ENCODE data around the gene PAPPA.

PAPPA gene

DNA sequence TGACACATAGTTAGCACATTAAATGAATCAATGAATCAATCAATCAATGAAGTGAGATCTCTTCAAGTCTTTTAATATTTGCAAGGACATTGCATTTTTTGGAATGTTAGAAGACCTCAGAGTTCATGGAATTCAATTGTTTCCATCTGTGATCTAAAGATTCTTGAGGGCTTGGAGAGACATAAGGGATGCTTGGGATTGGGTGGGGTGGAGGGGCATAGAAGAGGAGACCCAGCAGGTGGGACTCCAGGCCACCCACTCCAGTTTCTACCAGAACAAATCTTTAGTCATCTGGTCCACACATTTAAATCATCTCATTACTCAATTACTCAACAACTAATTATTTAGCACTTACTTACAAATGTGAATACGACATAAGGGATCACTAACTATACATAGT, 282.5 kb downstream of the PAPPA start:
- TF ChIP-seq, protein P1, sequence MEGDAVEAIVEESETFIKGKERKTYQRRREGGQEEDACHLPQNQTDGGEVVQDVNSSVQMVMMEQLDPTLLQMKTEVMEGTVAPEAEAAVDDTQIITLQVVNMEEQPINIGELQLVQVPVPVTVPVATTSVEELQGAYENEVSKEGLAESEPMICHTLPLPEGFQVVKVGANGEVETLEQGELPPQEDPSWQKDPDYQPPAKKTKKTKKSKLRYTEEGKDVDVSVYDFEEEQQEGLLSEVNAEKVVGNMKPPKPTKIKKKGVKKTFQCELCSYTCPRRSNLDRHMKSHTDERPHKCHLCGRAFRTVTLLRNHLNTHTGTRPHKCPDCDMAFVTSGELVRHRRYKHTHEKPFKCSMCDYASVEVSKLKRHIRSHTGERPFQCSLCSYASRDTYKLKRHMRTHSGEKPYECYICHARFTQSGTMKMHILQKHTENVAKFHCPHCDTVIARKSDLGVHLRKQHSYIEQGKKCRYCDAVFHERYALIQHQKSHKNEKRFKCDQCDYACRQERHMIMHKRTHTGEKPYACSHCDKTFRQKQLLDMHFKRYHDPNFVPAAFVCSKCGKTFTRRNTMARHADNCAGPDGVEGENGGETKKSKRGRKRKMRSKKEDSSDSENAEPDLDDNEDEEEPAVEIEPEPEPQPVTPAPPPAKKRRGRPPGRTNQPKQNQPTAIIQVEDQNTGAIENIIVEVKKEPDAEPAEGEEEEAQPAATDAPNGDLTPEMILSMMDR (IDR thresholded peaks at IDR 0.05; ENCODE audit: insufficient read depth, low read depth, low read length, missing control alignments), result no peak
- no peak for DNase-seq (ENCODE audit: low read depth)
- H3K4me3 ChIP-seq (ENCODE audit: low read length), result no peak overlapping the region

DNA sequence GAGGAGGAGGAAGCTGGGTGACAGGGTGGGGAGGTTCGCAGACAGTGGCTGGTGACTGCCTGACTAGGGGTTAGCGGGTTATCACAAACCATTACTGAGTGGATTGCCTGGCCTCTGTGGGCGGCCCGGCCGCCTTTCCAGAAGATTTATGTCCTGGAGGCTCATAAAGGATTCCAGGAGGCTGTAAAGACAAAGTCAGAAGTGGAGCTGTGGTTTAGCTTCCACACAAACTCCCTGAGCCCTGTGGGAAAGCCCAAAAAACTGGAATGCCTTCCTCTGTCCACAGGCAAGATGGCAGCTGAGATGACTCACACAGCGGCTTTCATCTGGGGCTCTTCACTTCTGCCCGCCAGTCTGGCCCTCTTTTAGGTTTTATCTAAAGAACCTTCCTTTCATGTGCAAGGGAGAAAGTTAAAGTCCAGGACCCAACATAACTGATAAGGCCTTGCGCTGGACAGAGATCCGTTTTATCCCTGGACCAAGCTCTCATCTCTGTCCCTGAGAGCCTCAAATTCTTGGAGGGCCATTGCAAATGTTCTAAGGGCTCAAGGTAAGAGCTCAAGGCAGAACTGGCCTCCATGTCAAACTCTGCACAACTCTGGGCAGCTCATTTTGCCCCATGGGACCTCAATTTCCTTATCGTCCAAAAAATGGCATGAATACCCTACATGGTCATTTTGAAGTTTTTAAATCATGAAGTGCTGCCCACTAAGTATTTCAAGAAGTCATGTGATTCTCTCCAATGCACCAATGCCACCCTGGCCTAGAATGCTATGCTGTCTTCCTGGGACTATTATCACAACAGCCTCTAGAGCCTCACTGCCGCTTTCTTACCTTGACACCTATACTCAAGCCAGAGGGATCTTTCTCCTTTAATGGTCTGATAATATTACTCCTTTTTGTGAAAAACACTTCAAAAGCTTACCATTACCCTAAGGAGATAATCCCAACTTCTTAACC, 284.1 kb downstream of the PAPPA start:
- TF ChIP-seq, protein P1 (IDR thresholded peaks at IDR 0.05; ENCODE audit: insufficient read depth, low read depth, low read length, missing control alignments), result no peak
- DNase-seq (ENCODE audit: low read depth), result no peak
- H3K4me3 ChIP-seq (ENCODE audit: low read length), result no peak overlapping the region

DNA sequence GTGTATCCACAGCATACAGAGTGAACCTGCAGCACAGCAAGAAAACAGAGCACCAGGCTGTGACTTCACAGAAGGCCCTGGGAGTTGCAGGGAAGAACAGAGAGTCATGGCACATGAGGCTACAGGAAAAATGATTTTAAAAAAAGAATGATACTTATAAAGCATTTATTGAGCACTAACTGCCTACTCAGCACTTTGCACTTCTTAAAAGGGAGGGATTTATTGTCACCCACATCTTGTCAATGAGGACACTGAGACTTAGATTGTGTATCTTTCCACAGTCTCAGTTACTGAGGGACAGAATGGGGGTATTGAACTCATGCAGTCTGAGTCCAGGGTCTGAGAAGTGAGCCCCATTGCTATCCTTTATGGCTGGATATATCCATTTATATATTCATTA, 288.9 kb downstream of the PAPPA start:
- H3K4me3 ChIP-seq (ENCODE audit: low read length), result no peak overlapping the region
- no peak for DNase-seq (ENCODE audit: low read depth)
- TF ChIP-seq, protein P1 (IDR thresholded peaks at IDR 0.05; ENCODE audit: insufficient read depth, low read depth, low read length, missing control alignments), result no peak

DNA sequence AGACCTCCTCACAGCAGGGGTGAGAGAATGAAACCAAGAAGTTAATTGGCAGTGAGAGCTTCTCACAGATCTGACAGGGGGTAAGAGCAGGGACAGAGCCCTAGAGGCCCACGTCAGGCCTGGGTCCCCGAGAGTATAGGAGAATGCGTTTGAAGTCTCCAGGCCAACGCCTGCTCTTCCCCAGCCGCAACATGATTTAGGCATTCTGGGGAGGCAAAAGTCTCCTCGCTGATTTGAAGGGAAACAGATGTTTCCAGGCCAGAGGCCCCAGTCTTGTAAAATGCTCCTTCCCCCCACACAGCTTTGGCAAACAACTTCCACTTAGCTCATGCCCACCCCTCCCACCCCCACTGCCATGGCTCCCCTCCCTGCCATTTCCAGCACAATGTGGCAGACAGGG, 294.3 kb downstream of the PAPPA start:
- no peak overlapping the region for H3K4me3 ChIP-seq (ENCODE audit: low read length)
- no peak for DNase-seq (ENCODE audit: low read depth)
- TF ChIP-seq, protein P1 (IDR thresholded peaks at IDR 0.05; ENCODE audit: insufficient read depth, low read depth, low read length, missing control alignments), result no peak

DNA sequence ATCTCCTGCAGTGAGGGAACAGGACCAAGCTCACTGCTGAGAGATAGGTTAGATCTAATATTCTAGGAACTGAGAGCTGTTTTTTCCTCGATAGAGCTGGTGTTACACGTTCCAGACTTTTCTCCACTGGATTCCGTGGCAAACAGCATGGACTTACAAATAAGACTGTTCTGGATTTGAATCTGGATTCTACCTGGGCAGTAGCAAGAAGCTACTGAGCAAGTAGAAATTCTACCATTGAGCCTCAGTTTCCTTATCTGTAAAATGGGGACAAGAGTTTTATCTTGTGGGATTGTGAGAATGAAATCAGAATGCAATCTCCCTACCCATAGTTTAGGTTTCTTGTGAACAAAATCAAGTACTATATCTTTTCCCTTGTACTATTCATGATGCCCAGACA, 294.8 kb downstream of the PAPPA start:
- DNase-seq (ENCODE audit: low read depth), result no peak
- TF ChIP-seq, protein P1 (IDR thresholded peaks at IDR 0.05; ENCODE audit: insufficient read depth, low read depth, low read length, missing control alignments), result no peak
- no peak overlapping the region for H3K4me3 ChIP-seq (ENCODE audit: low read length)

DNA sequence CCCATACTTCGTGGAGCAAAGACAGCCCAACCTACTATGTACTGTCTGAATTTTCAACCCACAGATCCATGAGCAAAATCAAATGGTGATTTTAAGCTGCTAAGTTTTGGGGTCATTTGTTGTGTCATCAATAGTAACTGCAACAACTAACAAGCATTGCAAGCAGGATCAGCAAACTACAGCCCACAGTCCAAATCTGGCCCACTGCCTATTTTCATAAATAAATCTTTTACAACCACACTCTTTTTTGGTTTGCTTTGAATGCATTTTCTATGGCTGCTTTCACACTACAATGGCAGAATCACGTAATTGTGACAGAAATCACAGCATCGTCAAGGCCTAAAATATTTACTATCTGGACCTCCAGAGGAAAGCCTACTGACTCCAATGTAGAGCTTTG, 296.4 kb downstream of the PAPPA start:
- TF ChIP-seq, protein P1 (IDR thresholded peaks at IDR 0.05; ENCODE audit: insufficient read depth, low read depth, low read length, missing control alignments), result no peak
- DNase-seq (ENCODE audit: low read depth), result no peak
- no peak overlapping the region for H3K4me3 ChIP-seq (ENCODE audit: low read length)

Data from epithelial cell of esophagus (primary cell).